Spleen (tissue), 7 donors: Measurements from ENCODE around the gene C11orf86.

Source experiments
- POLR2A ChIP-seq, 3 donors: fragments of 450-650 bp; IDR thresholded peaks; one replicate each; pipeline ENCODE4 v1.5.1; 2017; ENCODE audit warnings: antibody characterized with exemption in 3 of 3, mild to moderate bottlenecking in 1 of 3
- POLR2AphosphoS5 ChIP-seq, 3 donors: sonication (generic); formaldehyde crosslinking; IDR thresholded peaks; one replicate each; pipeline ENCODE4 v1.5.1; 2017; ENCODE audit warnings: antibody characterized with exemption in 3 of 3
- TF ChIP-seq, protein P1 (sequence below), 11 experiments: fragments of 200-600 bp in 7 of 11; fragments of 450-650 bp in 4 of 11; sonication (generic) in 4 of 11; IDR thresholded peaks in 8 of 11; conservative IDR thresholded peaks in 3 of 11; 1 replicate in 7 of 11; 2 replicates in 4 of 11; pipeline versions ENCODE4 v1.4.0 to v1.8.0; 2016 to 2021; ENCODE audit warnings: antibody characterized with exemption in 11 of 11, inconsistent platforms in 4 of 11, mild to moderate bottlenecking in 1 of 11
- donor health status: DM: no; HTN: no; CAD: no; lungs with moderate emphysema.
- donor health status: DM: no; HTN: no; CAD: no.
- donor health status: DM: no; HTN: no; CAD: no.

DNA sequence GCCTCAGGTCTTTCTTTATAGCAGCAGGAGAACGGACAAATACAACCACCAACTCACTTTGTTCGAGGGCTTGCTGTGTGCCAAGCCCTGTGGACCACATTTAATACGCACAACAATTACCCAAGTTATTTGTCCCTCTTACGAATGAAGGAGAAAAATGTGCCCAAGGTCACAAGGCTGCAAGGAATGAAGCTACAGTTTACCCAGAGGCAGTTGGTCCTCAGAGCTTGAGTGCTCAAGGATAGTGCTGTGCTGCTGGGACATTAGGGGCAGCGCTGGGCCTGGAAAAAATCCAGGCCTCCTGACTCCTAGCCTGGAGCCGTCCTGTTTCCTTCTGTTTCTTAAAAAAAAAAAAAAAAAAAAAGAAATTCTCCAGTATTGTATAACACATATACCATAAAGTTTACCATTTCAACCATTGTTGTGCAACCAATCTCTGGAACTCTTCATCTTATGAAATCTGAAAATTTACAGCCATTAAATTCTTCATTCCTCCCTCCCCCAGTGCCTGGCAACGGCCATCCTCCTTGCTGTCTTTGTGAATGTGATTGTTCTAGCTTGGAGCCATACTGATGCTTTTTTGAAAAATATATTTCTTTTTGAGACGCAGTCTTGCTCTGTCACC is 1.0 kb upstream of the C11orf86 start:
- TF ChIP-seq POLR2AphosphoS5 (IDR thresholded peaks at IDR 0.05) = no peak
- TF ChIP-seq, protein P1, sequence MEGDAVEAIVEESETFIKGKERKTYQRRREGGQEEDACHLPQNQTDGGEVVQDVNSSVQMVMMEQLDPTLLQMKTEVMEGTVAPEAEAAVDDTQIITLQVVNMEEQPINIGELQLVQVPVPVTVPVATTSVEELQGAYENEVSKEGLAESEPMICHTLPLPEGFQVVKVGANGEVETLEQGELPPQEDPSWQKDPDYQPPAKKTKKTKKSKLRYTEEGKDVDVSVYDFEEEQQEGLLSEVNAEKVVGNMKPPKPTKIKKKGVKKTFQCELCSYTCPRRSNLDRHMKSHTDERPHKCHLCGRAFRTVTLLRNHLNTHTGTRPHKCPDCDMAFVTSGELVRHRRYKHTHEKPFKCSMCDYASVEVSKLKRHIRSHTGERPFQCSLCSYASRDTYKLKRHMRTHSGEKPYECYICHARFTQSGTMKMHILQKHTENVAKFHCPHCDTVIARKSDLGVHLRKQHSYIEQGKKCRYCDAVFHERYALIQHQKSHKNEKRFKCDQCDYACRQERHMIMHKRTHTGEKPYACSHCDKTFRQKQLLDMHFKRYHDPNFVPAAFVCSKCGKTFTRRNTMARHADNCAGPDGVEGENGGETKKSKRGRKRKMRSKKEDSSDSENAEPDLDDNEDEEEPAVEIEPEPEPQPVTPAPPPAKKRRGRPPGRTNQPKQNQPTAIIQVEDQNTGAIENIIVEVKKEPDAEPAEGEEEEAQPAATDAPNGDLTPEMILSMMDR (IDR thresholded peaks at IDR 0.05 in 8 of 11, conservative IDR thresholded peaks at IDR 0.05 in 3 of 11) = no peak
- TF ChIP-seq POLR2A (IDR thresholded peaks at IDR 0.05) = no peak
